Fibroblast of pulmonary artery (primary cell): Measurements from ENCODE around the gene NSA2.
"Not testable (repeated sequence)": the region's sequence is repeated elsewhere in the genome, so short reads cannot be mapped to it uniquely, and the experiment has no call there.

Experiments
- DNase-seq: peaks from one replicate; pipeline ENCODE4 v3.0.0-alpha.2; 2010; ENCODE audit warnings: low read depth
- H3K4me3 ChIP-seq: replicated peaks from 2 replicates; pipeline ENCODE4 v1.5.1; 2011; ENCODE audit warnings: low read depth, mild to moderate bottlenecking, control low read depth, low read length, moderate library complexity
- CTCF ChIP-seq: IDR thresholded peaks from 2 replicates; pipeline ENCODE4 v1.5.1; 2011; ENCODE audit warnings: mild to moderate bottlenecking, control low read depth, low read length, inconsistent platforms; ENCODE audit errors: missing control alignments

The NSA2 gene

DNA sequence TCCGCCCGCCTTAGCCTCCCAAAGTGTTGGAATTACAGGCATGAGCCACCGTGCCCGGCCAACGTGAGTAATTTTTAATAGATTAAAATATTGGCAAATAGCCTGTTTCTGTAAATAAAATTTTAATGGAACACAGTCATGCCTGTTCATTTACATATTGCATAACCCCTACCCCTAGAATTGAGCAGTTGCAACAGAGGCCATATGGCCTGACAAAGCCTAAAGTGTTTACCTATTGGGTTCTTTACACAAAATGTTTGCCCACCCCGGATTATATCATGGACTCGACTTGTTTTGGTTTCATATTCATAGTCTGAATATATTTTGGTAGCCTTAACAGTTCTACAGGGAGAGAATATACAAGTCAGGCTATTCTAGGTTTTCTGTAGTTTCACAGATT, 5.3 kb downstream of the NSA2 start:
- no peak overlapping the region for H3K4me3 ChIP-seq
- TF ChIP-seq CTCF = no peak
- DNase-seq = peak; percentile 4

DNA sequence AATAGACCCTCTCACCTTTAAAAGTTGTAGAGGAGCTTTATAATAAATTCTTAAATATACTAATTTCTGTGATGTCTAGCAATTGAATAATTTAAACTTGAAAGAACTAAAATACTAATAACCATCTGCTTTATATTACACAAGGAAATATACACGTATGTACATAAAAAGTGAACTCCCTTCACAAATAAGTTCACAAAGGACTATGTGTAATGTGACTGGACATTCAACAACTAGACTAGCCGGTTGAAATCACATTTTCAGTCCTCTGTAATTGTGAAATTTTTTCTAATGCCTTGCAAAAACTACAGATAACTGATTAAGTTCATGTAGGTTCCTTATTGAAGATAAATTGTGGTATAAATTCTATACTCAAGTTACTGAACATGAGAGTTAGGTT, 11.6 kb downstream of the NSA2 start:
- DNase-seq = no peak
- no peak overlapping the region for H3K4me3 ChIP-seq
- no peak for TF ChIP-seq CTCF

DNA sequence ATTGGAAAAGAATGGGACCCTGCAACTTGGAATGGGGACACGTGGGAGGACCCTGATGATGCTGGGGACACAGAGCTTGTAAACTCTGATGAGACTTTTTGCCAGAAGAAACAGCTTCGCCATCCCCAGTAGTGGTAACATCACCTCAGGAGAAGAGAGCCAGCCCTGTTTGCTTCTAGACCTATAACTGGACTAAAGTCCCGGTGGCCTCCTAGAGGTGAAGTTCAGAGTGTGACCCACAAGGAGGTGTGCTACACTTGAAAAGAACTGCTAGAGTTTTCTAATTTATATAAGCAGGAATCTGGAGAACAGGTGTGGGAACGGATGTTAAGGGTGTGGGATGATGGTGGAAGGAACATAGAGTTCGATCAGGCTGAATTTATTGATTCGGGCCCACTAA, 19.8 kb downstream of the NSA2 start:
- no peak for DNase-seq
- TF ChIP-seq CTCF = no peak
- H3K4me3 ChIP-seq = no peak overlapping the region

GRCh38 chr5:74787424-74787823, 20.4 kb downstream of the NSA2 start:
- H3K4me3 ChIP-seq = no peak overlapping the region
- DNase-seq = no peak
- TF ChIP-seq CTCF = no peak

GRCh38 chr5:74791669-74792068, 24.6 kb downstream of the NSA2 start:
- not testable (repeated sequence) for DNase-seq, H3K4me3 ChIP-seq

DNA sequence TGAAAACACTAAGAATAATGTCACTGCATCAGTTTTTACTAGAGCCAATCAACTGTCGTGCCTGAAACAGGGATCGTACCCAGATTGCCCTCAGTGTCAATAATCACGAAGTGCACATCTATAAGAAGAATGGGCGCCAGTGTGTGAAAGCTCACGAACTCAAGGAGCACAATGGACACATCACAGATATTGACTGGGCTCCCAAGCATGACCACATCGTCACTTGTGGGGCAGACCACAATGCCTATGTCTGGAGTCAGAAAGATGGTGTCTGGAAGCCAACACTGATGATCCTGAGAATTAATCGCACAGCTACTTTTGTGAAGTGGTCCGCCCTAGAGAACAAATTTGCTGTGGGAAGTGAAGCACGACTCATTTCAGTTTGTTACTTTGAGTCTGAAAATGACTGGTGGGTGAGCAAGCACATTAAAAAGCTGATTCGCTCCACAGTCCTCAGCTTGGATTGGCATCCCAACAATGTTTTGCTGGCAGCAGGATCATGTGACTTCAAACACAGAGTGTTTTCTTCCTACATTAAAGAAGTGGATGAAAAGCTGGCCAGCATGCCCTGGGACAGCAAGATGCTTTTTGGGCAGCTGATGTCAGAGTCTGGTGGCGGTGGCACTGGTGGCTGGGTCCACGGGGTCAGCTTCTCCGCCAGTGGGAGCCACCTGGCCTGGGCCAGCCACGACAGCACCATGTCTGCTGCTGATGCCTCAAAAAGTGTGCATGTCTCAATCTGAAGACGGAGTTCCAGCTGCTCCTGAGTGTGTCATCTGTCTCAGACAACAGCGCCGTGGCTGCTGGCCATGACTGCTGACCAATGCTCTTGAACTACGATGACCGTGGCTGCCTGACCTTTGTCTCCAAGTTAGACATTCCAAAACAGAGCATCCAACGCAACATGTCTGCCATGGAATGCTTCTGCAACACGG, 32.2 kb downstream of the NSA2 start:
- TF ChIP-seq CTCF = no peak
- H3K4me3 ChIP-seq = no peak overlapping the region
- no peak for DNase-seq

DNA sequence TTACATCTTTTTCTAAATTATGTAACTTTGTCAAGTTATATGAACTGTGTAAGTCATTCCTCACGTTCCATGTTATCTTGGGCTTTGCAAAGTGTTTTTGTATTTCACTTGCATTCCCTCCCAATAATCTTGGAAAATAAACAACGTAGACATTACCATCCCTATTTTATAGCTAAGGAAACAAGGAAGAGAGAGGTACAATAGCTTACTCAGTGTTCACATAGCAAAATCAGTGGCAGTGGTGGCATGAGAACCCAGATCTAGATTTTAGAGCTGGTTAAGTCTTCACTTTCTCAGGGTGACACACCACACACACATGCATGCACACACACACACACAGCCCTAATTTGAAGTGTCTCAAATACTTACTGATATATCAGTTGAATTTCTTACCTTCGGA, 34.1 kb downstream of the NSA2 start:
- DNase-seq = no peak
- no peak for TF ChIP-seq CTCF
- no peak overlapping the region for H3K4me3 ChIP-seq
